ENCODE data around the gene SLC3A2. TPM values are rescaled to one million over a fixed set of nuclear protein-coding genes. Genes with fewer than 3 reads are reported as not detected.

The SLC3A2 gene
- total and polyA plus RNA-seq, 2 of the 13 experiments (the other 11 are each of a cell fraction or from before 2014, with no cell fraction given), result 213 to 226 TPM

DNA sequence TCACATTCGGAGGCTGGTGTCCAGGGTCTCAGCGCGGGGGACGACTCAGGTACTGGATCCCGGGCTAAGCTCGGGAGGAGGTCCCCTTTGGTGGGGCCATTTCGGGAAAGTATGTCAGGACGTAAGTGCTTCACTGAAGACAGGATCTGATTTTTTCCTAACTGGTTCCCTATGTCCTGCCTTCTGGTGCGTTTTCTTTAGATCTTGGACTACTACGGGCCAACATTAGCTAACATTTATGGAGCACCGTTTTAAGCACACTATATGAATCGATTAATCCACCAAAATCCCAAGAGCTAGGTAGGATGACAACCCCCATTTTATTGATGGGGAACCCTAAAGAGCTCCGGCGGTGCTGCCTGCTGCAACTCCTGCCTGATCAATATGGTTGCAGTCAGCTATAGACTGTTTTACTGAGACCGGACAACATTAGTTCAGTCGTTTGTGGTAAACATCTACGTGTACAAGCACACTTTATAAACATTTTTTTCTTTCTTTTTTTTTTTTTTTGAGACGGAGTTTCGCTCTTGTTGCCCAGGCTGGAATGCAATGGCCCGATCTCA, 24.3 kb upstream of the SLC3A2 start (continued):
- TF ChIP-seq, protein P1, sequence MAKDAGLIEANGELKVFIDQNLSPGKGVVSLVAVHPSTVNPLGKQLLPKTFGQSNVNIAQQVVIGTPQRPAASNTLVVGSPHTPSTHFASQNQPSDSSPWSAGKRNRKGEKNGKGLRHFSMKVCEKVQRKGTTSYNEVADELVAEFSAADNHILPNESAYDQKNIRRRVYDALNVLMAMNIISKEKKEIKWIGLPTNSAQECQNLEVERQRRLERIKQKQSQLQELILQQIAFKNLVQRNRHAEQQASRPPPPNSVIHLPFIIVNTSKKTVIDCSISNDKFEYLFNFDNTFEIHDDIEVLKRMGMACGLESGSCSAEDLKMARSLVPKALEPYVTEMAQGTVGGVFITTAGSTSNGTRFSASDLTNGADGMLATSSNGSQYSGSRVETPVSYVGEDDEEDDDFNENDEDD (CRISPR knock-in tag; IDR thresholded peaks at IDR 0.05; ENCODE audit: borderline replicate concordance), result no peak
- 0 out of 2 replicates have a peak, but pooled peaks have one; percentile 15 for TF ChIP-seq ZMAT3 (CRISPR knock-in tag; conservative IDR thresholded peaks at IDR 0.05)
- no peak for TF ChIP-seq ZSCAN29 (CRISPR knock-in tag; conservative IDR thresholded peaks at IDR 0.05)
- TF ChIP-seq ZNF687 (CRISPR knock-in tag; IDR thresholded peaks at IDR 0.05), result peak; percentile 77
- TF ChIP-seq, protein P2, sequence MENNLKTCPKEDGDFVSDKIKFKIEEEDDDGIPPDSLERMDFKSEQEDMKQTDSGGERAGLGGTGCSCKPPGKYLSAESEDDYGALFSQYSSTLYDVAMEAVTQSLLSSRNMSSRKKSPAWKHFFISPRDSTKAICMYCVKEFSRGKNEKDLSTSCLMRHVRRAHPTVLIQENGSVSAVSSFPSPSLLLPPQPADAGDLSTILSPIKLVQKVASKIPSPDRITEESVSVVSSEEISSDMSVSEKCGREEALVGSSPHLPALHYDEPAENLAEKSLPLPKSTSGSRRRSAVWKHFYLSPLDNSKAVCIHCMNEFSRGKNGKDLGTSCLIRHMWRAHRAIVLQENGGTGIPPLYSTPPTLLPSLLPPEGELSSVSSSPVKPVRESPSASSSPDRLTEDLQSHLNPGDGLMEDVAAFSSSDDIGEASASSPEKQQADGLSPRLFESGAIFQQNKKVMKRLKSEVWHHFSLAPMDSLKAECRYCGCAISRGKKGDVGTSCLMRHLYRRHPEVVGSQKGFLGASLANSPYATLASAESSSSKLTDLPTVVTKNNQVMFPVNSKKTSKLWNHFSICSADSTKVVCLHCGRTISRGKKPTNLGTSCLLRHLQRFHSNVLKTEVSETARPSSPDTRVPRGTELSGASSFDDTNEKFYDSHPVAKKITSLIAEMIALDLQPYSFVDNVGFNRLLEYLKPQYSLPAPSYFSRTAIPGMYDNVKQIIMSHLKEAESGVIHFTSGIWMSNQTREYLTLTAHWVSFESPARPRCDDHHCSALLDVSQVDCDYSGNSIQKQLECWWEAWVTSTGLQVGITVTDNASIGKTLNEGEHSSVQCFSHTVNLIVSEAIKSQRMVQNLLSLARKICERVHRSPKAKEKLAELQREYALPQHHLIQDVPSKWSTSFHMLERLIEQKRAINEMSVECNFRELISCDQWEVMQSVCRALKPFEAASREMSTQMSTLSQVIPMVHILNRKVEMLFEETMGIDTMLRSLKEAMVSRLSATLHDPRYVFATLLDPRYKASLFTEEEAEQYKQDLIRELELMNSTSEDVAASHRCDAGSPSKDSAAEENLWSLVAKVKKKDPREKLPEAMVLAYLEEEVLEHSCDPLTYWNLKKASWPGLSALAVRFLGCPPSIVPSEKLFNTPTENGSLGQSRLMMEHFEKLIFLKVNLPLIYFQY (CRISPR knock-in tag; IDR thresholded peaks at IDR 0.05; ENCODE audit: borderline replicate concordance), result no peak
- no peak for TF ChIP-seq NFIB (CRISPR knock-in tag; IDR thresholded peaks at IDR 0.05; ENCODE audit: borderline replicate concordance)
- no peak for TF ChIP-seq ATM (IDR thresholded peaks at IDR 0.05; ENCODE audit: borderline replicate concordance)
- peak; percentile 2; the same call in 1 of the 2 replicates for TF ChIP-seq MEIS1 (CRISPR knock-in tag; IDR thresholded peaks at IDR 0.05; ENCODE audit: borderline replicate concordance)
- no peak for TF ChIP-seq ZNF484 (CRISPR knock-in tag; IDR thresholded peaks at IDR 0.05; ENCODE audit: borderline replicate concordance, low read depth)
- no peak for TF ChIP-seq ZNF782 (CRISPR knock-in tag; IDR thresholded peaks at IDR 0.05; ENCODE audit: borderline replicate concordance)
- no peak for TF ChIP-seq PPARG (CRISPR knock-in tag; conservative IDR thresholded peaks at IDR 0.05)
- TF ChIP-seq ZFAT (CRISPR knock-in tag; conservative IDR thresholded peaks at IDR 0.05), result no peak
- TF ChIP-seq NFE2L2 (IDR thresholded peaks at IDR 0.05; ENCODE audit: low read length), result no peak
- TF ChIP-seq PHF21A (CRISPR knock-in tag; IDR thresholded peaks at IDR 0.05), result peak; percentile 36; the same call in 1 of the 2 replicates
- TF ChIP-seq ZNF816 (CRISPR knock-in tag; IDR thresholded peaks at IDR 0.05; ENCODE audit: borderline replicate concordance), result 0 out of 2 replicates have a peak, but pooled peaks have one; percentile 41
- TF ChIP-seq ZNF781 (CRISPR knock-in tag; IDR thresholded peaks at IDR 0.05; ENCODE audit: borderline replicate concordance, not compliant biosample characterization), result peak; percentile 4
- no peak for TF ChIP-seq ZNF550 (CRISPR knock-in tag; IDR thresholded peaks at IDR 0.05; ENCODE audit: borderline replicate concordance)
- no peak for TF ChIP-seq YY1 (IDR thresholded peaks at IDR 0.05; ENCODE audit: insufficient read depth, insufficient replicate concordance, low read depth, low read length)
- TF ChIP-seq CREB1 (IDR thresholded peaks at IDR 0.05), result no peak
- no peak for TF ChIP-seq CREB1 (CRISPR knock-in tag; IDR thresholded peaks at IDR 0.05)
